Kidney epithelial cell (primary cell): ENCODE measurements around the gene URGCP. TPM values are rescaled to one million over a fixed set of nuclear protein-coding genes. Genes with fewer than 3 reads are reported as not detected.

Source experiments
- DNase-seq: peaks from one replicate; pipeline ENCODE4 v3.0.0-alpha.2; 2010; ENCODE audit warnings: low read depth
- H3K27me3 ChIP-seq: 2 replicates; pipeline ENCODE4 v1.6.0; 2011; ENCODE audit warnings: low read length; ENCODE audit not compliant: control insufficient read depth, insufficient read depth
- H3K36me3 ChIP-seq: 2 replicates; pipeline ENCODE4 v1.5.1; 2011; ENCODE audit warnings: low read length; ENCODE audit not compliant: control insufficient read depth, insufficient read depth
- H3K4me3 ChIP-seq: 2 replicates; pipeline ENCODE4 v1.5.1; 2011; ENCODE audit warnings: low read depth, mild to moderate bottlenecking, control low read depth, low read length
- total RNA-seq: library from RNA; depleted of rRNA; stranded (reverse); fragments of >200 nt; gene quantifications from 2 replicates; pipeline ENCODE4 v1.2.3, GENCODE V29; 2015
- TF ChIP-seq, protein P1 (sequence below): IDR thresholded peaks from 2 replicates; pipeline ENCODE4 v1.5.1; 2011; ENCODE audit warnings: mild to moderate bottlenecking, moderate library complexity, low read length, control low read depth, inconsistent platforms; ENCODE audit not compliant: insufficient read depth, poor library complexity, severe bottlenecking

Gene URGCP
- total RNA-seq, 1 donor from 2014 or later, result 30.0 TPM

GRCh38 chr7:43880596-43880995, 25.8 kb downstream of the URGCP start:
- DNase-seq, result no peak
- no peaks in the 10 kb centered on the region for H3K27me3 ChIP-seq
- TF ChIP-seq, protein P1, sequence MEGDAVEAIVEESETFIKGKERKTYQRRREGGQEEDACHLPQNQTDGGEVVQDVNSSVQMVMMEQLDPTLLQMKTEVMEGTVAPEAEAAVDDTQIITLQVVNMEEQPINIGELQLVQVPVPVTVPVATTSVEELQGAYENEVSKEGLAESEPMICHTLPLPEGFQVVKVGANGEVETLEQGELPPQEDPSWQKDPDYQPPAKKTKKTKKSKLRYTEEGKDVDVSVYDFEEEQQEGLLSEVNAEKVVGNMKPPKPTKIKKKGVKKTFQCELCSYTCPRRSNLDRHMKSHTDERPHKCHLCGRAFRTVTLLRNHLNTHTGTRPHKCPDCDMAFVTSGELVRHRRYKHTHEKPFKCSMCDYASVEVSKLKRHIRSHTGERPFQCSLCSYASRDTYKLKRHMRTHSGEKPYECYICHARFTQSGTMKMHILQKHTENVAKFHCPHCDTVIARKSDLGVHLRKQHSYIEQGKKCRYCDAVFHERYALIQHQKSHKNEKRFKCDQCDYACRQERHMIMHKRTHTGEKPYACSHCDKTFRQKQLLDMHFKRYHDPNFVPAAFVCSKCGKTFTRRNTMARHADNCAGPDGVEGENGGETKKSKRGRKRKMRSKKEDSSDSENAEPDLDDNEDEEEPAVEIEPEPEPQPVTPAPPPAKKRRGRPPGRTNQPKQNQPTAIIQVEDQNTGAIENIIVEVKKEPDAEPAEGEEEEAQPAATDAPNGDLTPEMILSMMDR, result no peak
- H3K36me3 ChIP-seq, result peaks cover 3% of the 10 kb centered on the region
- H3K4me3 ChIP-seq, result no peak overlapping the region

GRCh38 chr7:43879477-43879876, 26.9 kb downstream of the URGCP start:
- H3K36me3 ChIP-seq, result peaks cover 3% of the 10 kb centered on the region
- peak; percentile 49 for DNase-seq

DNA sequence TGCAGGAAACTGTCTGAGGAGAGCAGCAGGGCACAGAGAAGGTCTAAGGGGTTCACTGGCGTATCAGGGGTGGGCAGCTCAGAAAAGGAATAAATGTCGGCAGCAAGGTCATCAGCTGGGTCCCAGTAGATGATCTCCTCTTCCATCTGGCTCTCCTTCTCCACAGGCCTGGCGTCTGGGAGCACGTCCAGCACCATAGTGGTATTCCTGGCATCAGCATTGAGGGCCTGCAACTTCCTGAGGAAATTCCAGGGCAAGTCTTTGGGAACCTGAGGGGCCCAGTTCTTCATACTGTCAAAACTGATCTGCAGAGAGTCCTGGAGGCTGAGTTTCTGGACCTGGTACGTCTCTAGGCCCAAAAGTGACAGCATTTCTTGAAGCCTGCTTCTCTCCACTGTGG, 27.5 kb downstream of the URGCP start:
- TF ChIP-seq, protein P1, result no peak
- peaks cover 1% of the 10 kb centered on the region for H3K36me3 ChIP-seq
- no peak for DNase-seq
- no peak overlapping the region for H3K4me3 ChIP-seq
- H3K27me3 ChIP-seq, result no peaks in the 10 kb centered on the region

More at GRCh38 chr7:43879477-43879876, 26.9 kb downstream of the URGCP start:
- H3K4me3 ChIP-seq, result no peak overlapping the region
- TF ChIP-seq, protein P1, result no peak
- H3K27me3 ChIP-seq, result no peaks in the 10 kb centered on the region

GRCh38 chr7:43877968-43878864, 28.2 kb downstream of the URGCP start:
- H3K4me3 ChIP-seq, result no peak overlapping the region
- H3K27me3 ChIP-seq, result no peaks in the 10 kb centered on the region
- peaks cover 1% of the 10 kb centered on the region for H3K36me3 ChIP-seq
- TF ChIP-seq, protein P1, result no peak
- DNase-seq, result no peak

DNA sequence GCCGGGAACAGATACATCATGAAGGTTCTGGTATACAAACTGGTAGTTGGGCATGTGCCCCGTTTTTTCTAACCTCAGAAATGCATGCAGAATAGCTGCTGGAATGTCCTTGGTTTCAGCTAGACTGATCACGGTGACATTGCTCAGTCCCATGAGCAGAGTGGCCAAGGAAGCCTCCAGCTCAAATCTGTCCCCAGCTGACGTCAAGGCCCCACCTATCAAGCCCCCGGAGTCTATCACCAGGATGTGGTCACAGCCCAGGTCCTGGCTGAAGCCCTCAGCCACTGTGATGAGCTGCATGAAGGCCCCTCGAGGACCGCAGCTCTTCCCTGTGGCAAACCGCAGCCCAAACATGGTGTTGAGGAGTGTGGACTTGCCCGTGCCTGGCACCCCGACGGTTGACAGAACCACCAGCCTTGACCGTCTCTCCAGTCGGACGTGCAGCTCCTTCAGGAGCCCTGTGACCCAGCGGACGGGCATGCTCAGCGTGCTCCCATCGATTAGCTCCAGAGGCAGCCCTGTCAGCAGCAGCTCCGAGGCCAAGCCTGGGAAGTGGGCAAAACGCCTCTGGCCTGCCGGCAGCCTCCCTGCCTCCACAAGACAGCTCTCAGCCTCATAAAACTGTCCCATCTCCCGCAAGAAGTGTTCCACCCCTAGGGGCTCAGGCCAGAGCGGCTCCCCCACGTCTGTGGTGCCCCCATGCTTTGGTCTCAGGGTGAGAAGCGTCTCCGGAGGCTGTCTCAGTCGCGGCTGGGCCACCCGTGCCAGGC, 29.2 kb downstream of the URGCP start:
- Histone ChIP-seq H3K36me3 (peaks cover 1% of the 10 kb centered on the region), H3K27me3 (no peaks in the 10 kb centered on the region), H3K4me3 (no peak overlapping the region)
- no peak for DNase-seq
- TF ChIP-seq, protein P1, result no peak
